ENCODE results near the gene DLGAP4.

The DLGAP4 gene

DNA sequence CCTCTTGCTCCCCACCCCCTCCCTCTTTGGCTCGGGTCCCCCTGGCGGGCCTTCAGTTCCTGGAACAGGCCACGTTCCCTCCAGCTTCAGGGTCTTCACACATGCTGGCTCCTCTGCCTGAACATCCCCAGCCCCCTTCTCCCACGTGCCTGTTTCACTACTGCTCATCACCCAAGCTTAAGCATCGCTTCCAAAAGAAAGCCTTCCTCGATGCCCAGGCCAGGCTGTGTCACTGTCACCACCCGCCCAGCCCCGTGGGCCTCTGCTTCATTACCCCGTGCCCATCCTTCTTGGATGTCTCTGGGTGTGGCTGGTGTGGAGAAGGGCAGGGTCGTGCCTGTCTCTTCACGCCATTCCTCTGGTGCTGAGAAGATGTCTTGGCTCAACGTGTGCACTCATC lies 2.8 kb downstream of the DLGAP4 start:
- DNase-seq: no peak

DNA sequence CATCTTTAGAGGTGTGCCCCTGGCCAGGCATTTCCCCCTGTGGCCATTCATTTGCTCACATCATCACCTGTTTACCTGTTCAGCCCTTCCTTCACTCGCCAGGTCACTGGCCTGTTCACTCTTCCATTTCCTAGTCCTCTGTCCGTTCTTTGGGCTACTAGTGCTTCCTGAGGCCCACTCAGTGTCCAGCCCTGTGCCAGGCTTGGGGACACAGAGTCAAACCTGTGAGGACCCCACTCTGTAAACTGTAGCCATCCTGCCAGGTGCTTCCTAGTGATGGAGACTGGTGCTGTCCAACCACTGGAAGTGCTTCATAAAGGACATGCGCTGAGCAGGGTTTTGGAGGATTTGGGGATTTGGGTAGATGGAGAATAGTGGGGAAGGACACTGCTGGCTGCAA lies 3.5 kb downstream of the DLGAP4 start:
- DNase-seq: no peak

DNA sequence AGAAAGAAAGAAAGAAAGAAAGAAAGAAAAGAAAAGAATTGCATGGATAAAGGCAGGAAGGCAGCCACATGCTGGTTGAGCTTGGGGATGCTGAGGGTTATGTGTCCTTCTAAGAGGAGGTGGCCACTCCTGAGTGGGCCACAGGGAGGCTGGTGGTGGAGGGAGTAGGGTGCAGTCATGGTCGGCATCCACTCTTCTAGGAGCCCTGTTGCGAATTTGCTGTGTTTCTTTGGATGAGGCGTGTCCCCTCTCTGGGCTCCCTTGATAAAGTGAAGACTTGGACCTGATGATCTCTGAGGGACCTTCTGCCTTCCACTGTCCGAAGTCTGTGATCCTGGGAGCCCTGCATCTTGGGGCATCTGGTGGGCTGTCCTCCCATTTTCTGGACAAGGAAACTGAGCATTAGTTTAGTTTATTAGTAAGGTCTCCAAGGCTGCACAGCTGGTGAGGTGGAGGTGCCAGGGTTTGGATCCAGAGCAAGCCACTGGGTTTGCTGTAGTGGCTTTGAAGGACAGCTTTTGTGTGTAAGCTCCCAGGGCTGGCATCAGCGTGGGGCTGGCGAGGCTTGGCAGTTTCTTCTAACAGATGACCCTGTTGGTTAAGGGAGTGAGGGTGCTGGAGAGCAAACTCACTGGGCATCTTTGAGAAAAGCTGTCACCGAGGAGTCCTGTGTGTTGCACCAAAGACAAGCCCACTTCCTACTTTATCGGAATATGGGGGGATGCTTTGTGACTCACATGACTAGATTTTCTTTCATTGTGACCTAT lies 4.3 kb downstream of the DLGAP4 start:
- no peak for DNase-seq

DNA sequence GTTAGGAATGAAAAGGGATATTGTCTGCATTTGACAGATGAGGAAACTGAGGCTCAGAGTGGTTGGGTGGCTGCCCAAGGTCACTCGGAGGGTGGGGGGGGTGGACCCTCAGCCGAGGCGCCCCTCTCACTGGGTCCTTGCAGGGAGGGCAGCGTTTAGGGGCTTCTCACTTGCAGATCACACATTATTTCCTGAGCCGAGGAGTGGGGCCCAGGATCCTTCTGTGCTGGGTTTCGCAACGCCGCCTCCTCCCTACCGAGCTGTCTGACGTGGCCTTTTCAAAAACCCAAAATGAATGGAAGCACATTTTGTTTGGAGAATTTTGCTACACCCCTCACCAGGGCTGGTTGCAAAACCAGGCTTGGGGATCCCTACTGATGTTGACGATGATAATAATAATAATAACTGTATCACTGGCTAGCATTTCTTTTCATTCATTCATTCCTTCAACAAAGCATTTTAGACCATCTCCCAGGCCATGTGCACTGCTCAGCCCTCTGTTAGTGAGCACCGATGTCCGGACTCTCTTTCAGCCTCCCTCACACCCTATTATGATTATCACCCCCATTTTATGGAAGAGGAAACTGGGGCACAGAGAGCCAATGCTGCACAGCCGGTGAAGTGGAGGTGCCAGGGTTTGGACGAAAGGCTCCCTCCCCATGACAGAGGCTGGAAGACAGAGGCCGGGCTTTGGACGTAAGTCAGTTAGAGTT lies 5.2 kb downstream of the DLGAP4 start:
- no peak for DNase-seq

DNA sequence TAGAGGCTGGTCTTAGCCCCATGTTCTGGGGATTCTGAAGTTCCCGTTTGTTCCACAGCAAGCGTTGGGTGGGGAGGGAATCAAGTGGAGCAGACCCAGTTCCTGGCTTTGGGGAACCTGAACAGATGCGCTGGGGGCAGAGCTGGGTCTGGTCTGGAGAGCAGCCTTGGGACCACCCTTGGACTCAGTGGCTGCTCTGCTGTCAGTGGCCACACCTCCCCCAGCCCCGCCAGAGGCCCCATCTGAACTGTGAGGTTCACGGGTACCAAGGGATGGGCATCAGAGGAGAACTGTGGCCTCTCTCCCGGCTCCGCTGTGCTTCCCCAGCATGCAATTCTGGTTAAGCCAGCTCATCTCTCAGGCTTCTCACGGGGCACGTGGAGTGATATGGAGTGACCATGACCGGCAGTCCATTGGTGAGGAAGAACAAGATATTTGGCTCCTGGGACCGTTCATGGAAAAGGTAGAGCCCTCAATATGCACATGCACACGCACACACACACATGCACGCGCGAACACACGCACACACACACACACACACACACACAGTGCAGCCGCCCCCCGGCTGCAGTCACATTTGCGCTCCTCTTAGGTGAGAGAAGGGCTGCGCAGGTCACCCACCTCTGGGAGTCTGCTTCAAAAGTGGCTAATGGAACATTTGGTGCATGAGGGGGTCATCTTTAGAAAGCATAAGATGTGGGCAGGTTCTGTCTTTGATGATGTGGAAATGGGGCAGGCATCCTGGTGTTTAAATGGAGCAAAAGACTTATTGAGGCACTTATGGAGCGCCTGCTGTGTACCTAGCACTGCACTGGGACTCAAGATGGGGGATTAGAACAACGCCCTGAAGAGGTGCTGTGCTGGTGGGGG lies 6.0 kb downstream of the DLGAP4 start:
- DNase-seq: no peak

DNA sequence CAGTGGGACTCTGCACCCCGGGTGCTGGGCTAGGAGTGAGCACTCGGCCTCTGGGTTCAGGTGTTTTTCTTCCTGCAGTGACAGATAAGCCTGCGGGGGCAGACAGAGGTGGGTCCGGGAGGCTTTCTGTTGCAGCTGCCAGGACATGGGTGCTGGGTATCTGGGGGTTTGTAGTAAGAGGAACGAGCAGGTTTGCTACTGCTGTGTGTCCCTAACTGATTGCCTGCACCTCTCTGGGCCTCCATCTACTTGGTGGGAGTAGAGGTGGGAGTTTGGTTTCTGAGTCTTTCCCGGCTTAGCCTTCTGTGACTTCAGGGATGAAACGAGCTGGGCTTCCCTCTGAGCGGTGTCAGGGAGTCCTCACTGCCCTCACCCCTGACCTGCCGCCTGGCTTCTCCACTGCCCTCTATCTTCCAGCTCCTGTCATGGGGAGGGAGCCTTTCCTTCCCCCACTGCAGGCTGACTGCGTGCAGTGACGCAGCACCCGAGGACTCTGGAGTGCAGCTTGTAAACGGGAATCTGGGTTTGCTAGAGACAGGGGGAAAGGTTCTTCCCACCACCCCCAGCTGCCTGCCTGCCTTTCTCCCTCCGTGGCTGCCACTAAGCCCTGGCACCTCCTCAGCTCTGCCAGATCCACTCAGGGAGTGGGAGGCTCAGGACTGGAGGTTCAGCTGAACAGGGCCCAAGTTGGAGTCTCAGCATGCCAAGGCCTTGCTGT lies 6.7 kb downstream of the DLGAP4 start:
- no peak for DNase-seq

DNA sequence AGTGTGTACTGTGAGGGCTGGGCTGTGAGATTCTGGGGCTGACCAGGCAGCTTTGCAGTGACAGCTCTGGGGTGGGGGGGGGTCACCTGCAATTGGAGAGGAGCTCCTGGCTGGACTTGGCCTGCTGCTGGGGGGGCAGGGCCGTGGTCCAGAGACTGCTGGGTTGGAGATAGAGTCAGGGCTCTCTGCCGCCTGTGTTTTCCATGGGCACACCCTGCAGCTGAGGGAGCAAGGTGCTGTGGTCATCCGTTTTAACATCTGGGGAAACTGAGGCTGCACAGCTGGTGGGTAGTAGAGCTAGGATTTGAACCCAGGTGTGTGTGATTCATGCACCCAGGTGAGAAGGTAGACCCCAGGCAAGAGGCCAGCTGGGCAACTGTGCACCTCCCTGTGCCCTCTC lies 7.3 kb downstream of the DLGAP4 start:
- DNase-seq: no peak

DNA sequence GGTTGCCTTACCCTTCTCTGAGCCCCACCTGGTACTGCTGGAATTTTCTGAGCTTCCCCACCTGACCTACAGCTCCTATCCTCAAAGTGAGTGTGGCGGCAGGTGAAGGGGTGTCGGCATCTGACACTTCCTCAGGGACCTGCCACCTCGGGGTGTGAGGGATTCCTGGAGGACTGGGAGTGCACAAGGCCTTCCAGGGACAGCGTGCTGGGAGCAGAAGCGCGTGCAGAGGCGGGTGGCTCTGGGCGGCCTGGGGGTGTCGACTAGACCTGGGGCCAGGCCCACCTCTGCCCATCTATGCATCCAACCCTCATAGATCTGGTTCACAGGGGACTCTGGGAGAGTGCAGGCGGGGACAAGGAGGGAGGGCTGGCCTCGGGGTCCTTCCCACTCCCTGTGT lies 7.8 kb downstream of the DLGAP4 start:
- DNase-seq: no peak

DNA sequence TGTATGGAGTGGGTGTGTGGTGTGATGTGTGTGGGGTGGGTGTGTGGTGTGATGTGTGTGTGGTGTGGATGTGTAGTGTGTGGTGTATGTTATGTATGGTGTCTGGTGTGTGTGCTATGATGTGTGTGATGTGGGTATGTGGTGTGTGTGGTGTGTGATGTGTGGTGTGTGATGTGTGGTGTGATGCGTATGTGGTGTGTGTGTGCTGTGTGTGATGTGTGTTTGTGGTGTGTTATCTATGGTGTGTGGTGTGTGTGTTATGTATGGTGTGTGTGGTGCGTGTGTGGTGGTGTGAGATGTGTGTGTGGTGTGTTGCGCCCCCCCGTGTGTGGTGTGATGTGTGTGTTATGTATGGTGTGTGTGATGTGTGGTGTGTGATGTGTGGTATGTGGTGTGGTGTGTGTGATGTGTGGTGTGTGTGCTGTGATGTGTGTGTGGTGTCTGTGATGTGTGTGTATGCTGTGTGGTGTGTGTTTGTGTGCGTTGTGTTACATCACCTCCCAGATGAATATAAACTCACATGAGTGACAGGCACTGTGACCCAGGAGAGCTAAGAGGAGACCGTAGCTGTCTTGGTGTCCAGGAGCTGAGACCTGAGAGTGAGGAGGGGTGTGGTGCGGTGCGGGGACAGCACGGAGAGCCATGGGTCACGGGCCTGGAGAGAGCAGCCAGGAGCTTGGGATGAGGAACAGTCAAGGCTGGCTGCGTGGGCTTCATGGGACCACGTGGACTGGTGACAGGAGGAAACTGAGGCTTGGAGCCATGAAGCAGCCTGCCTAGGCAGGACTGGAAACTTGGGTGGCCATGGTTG lies 8.8 kb downstream of the DLGAP4 start:
- no peak for DNase-seq

DNA sequence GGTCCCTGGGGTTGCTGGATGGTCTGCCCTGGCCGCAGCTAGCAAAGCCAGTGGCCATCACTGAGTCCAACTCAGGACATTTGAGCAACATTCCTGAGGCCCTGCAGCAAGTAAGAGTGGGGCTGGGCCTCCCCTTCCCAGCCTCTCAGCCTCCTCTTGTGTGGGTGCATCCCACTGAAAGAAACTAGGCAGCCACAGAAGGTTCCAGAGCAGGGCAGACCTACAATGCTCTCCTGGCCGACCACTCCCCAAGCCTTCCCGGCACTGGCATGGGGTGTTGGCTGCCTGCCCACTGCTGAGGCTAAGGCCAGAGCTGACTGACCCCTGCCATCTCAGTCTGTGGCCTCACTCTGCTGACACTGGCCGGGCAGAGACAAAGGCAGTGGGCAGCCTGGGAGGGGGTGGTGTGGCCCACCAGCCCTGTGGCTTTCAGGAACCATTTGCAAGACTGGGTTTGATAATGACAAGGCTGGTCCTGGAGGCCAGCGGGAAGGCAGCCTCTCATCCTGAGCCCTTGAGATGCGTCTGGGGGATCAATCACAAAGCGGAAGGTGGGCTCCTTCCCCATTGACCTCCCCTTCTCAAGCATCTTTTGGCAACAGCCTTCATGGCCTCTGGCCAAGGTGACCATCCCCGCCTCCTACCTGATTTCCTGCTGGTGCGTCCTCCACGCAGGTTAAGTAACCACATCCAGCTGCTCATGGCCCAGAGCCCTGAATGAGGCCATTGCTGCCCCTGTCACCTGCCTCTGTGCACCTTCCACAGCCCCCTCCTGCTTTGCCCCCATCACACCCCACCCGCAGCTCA lies 9.6 kb downstream of the DLGAP4 start:
- no peak for DNase-seq

DNA sequence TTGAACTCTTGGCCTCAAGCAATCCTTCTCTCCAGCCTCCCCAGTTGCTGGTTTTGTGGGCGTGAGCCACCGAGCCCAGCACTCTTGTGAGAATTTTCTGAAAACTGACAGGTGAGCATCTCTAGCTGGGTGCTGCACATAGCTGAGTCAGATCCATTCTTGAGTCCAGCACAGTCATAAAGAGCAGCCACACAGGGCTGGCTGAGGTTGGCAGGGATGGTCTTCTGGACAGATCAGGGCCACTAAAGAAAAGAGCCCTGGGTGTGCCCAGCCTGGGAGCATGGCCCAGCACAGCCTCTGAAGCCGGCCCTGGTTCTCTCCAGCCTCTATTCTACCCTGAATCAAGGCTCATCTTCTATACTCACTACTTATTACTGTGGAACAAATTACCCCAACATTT lies 11.5 kb downstream of the DLGAP4 start:
- DNase-seq: no peak

DNA sequence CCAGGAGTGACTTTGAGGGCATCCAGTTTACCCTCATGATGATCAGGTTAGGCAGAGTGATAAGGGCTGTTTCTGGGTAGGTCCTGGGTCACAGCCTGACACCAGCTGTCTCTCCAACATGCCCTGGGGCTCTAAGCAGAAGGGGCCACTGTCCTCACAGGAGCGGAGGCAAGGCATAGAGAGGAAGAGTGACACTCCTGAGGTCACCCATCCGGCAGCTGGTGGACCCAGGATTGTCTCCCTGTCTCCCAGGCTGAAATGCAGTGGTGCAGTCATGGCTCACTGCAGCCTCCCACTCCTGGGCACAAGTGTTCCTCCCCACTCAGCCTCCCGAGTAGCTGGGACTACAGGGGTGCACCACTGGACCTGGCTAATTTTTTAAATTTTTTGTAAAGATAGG lies 12.0 kb downstream of the DLGAP4 start:
- no peak for DNase-seq

DNA sequence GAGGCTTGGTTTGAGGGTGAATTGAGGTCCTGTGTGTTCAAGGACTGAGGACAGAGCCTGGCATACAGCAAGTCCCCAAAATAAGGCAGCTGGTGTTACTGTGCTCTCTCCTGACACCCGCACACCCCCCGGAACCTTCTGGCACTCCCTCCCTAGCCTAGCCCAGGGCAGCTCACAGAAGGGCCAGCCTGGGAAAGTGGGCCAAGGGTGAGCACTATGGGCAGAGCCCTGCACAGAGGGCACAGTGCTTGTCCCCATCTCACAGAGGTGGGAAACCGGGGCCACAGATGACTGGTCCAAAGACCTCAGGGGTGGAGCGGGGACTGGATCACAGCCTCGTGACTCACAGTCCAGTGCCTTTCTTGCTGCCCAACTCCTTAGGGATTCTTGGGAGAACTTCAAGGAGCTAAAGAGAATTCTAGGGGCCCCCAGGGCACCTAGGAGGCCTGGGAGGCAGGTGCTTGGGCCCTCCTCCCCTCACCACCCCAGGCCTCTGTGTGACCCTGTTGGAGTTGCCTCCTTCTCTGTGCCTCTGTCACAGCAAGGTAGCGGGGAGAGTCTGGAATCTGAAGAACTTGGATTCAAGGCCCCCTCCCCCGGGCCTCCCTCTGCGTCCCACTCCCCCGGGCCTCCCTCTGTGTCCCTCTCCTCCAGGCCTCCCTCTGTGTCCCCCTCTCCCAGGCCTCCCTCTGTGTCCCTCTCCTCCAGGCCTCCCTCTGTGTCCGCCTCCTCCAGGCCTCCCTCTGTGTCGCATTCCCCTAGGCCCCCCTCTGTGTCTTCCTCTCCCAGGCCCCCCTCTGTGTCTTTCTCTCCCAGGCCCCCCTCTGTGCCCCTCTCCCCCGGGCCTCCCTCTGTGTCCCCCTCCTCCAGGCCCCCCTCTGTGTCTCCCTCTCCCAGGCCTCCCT lies 13.5 kb downstream of the DLGAP4 start:
- DNase-seq: no peak

DNA sequence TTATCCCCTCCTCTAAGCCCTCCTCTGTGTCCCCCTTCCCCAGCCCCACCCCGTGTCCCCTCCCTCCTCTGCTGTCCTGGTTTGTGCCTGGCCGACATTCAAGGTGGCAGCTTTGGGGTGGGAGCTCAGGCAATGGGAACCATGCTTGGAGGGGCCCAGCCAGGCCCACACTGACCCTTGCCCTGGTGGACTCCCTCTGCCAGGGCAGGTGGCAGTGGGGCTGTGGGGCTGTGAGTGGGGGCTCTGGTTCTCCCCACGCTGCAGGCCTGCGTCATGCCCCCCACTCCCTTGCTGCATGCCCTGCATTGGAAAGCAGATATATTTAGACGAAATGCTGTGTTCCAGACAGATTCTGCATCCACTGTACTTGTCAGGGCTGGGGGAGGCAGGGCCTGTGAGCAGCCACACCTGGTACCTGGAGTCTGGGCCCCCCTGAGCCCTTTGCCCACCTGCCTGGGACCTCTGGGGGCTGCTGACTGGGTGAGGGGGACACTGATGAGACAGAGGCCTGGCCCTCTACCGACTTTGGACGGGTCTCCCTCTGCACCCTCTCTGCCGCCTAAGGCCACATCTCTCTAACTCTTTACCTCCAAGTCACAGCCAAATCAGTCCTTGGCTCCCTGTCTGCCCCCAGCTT lies 14.2 kb downstream of the DLGAP4 start:
- DNase-seq: no peak

DNA sequence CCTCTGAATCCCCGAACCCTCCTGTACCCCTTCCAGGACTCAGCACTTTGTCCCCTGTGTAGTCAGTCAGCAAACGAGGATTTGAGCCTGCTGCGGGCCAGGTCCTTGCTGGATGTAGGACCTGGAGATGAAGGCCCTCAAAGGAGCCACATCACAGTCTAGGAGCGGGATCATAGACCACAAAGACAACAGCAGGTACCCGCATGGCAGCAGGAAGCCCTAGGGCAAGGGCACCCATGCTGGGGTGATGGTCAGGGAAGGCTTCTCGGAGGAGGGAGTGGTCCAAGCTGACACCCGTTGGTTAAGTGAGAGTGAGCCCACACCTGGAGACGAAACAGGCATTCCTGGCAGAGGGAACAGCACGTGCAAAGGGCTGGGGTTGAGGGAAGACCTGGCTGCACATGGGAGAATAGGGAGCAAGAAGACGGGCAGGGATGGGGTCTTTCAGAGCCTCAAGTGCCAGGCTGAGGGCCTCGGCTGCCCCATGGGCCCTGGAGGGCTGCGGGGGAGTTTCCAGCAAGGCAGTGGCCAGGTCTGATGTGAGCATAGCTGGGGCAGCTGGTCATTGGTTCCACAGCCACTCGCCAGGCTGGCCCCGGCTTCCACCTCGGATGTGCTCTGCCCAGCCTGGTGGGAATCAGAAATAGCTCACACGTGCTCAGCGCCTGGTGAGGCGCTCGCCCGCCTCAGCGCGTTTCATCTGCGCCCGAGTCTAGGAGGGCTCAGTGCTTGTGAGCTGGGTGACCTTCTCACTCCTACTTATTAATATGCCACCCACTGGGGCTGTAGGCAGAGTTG lies 15.0 kb downstream of the DLGAP4 start:
- DNase-seq: no peak

DNA sequence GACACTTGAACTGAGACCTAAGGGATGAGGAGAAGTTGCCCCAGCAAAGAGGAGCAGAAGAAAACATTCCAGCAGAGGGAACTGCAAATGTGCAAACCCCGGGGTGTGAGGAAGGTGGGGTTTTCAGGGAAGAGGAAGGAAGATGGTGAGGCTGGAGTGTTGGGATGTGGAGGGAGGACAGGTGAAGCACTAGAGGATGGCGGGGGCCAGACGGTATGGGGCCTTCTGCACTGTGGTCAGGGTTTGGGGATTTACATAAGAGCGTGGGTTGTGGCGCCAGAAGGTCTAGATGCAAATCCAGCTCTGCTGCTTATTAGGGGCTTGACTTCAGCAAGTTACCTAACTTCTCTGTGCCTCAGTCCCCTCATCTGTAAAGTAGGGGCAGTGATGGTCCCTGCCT lies 16.0 kb downstream of the DLGAP4 start:
- DNase-seq: no peak

DNA sequence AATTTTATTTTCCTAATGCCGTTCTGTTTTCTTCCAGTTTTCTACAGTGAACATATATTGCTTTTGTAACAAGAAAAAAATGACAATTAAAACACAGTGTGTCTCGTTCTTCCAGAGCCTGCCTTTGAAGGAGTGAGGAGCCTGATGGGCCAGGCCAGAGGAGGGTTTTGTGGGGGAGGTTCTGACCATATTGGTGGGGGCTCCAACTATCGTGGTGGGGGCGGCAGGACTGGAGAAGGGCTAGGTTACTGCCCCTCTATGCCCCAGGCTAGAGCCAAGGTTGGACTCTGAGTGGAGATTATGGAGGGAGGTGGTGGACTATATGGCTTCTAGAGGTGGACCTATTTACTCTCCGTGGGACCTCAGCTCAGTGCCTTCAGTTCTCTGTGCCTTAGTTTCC lies 24.0 kb downstream of the DLGAP4 start:
- no peak for DNase-seq

DNA sequence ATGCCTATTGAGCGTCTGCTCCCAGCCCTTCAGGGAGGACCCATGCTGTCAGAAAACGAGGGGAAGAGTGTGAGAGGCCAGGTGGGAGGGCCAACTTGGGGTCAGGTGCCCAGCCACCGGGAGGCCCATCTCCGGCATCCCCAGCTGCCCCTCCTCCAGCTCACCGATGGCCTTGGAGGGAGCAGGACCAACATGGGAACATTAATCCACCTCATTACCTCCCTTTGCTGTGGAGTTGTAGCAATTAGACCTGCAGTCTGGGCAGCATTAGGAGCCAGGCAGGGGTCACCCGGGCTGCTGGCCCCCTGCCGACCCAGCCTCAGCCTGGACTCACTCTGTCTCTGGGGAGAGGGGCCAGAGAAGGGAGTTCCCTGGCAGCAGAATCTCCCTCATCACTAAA lies 25.1 kb downstream of the DLGAP4 start:
- no peak for DNase-seq

DNA sequence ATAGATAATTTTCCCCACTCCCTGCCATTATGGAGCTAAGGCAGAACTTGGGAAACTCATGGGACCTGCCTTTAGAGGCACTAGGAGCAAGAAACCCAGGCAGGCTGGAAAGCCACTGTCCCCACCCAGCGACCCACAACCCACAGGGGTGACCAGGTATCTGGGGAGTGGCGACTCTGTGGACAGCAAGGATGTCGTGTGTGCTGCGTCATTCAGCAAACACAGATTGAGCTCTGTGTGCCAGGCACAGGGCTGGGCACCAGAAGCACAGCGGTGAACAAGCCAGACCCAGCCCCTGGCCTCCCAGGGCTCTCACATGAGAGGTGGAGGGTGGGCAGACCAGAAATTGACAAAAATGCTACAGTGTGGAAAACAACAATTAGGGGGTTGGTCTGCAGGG lies 27.7 kb downstream of the DLGAP4 start:
- DNase-seq: no peak

All from midbrain (tissue), 1 donor.